B cell (primary cell): ENCODE data around the gene PTPRO. TPM values are rescaled to one million over a fixed set of nuclear protein-coding genes. Genes with fewer than 3 reads are reported as not detected.

Experiments
- ATAC-seq: fragments of 200-7000 bp; cut with Tn5 transposase; one replicate; pipeline ENCODE4 v1.10.0; 2021; ENCODE audit warnings: low read depth, mild to moderate bottlenecking, moderate number of reproducible peaks, moderate library complexity
- CTCF ChIA-PET: fragments of 350-600 bp; sonication (Branson Sonifier 250); formaldehyde crosslinking; loops from one replicate; lab custom pipeline; 2021; ENCODE audit warnings: antibody characterized with exemption, inconsistent platforms; lab: Charles Lee
- POLR2A ChIA-PET: fragments of 350-600 bp; sonication (Branson Sonifier 250); formaldehyde crosslinking; loops from one replicate; lab custom pipeline; 2021; ENCODE audit warnings: antibody characterized with exemption; lab: Charles Lee
- DNase-seq: peaks from one replicate; pipeline ENCODE4 v3.0.0; 2013
- H2AFZ ChIP-seq: 2 replicates; pipeline ENCODE4 v1.6.1; 2012; ENCODE audit warnings: mild to moderate bottlenecking, low read depth, low read length; ENCODE audit not compliant: insufficient read depth, poor library complexity, severe bottlenecking
- H3K27ac ChIP-seq, 2 donors: 1 replicate in 1 of 2; 2 replicates in 1 of 2; pipeline ENCODE4 v1.5.1; 2012 to 2013; ENCODE audit warnings: low read length in 2 of 2, mild to moderate bottlenecking in 2 of 2, moderate library complexity in 1 of 2
- H3K27me3 ChIP-seq, 4 experiments: fragments of 200-600 bp in 1 of 4; sonication (generic) in 1 of 4; replicated peaks in 1 of 4; 1 replicate in 2 of 4; 2 replicates in 2 of 4; pipeline versions ENCODE4 v1.6.1 to v1.7.0; 2013 to 2016; ENCODE audit warnings: low read length in 3 of 4, mild to moderate bottlenecking in 2 of 4, mixed read lengths in 1 of 4, moderate library complexity in 1 of 4; ENCODE audit not compliant: insufficient read depth in 4 of 4, control insufficient read depth in 3 of 4; ENCODE audit errors: control extremely low read depth in 1 of 4
- H3K36me3 ChIP-seq, 2 experiments: replicated peaks in 1 of 2; 1 replicate in 1 of 2; 2 replicates in 1 of 2; pipeline versions ENCODE4 v1.6.1 to v1.7.1; 2013; ENCODE audit warnings: low read length in 1 of 2; ENCODE audit not compliant: insufficient read depth in 2 of 2, control insufficient read depth in 1 of 2; ENCODE audit errors: control extremely low read depth in 1 of 2, extremely low read depth in 1 of 2
- H3K4me1 ChIP-seq, 2 donors: fragments of 200-600 bp in 1 of 2; sonication (generic) in 1 of 2; 1 replicate in 1 of 2; 2 replicates in 1 of 2; pipeline versions ENCODE4 v1.5.1 to v1.6.1; 2013 to 2017; ENCODE audit warnings: low read length in 2 of 2; ENCODE audit not compliant: control insufficient read depth in 2 of 2, insufficient read depth in 2 of 2
- H3K4me2 ChIP-seq: replicated peaks from 2 replicates; pipeline ENCODE3; 2012; ENCODE audit warnings: mild to moderate bottlenecking, low read depth, low read length; ENCODE audit not compliant: poor library complexity, severe bottlenecking
- H3K4me3 ChIP-seq, 5 experiments: fragments of 200-600 bp in 1 of 5; sonication (generic) in 1 of 5; 1 replicate in 3 of 5; 2 replicates in 2 of 5; pipeline versions ENCODE4 v1.5.1 to v1.7.0; 2011 to 2016; ENCODE audit warnings: low read length in 4 of 5, mild to moderate bottlenecking in 4 of 5, low read depth in 2 of 5, control low read depth in 1 of 5, moderate library complexity in 1 of 5; ENCODE audit not compliant: insufficient read depth in 1 of 5; ENCODE audit errors: control extremely low read depth in 1 of 5, extremely low read depth in 1 of 5
- H3K79me2 ChIP-seq: fragments of 200-600 bp; sonication (generic); one replicate; pipeline ENCODE4 v1.6.0; 2016; ENCODE audit warnings: low read length; ENCODE audit not compliant: control insufficient read depth, insufficient read depth
- H3K9ac ChIP-seq: fragments of 200-600 bp; sonication (generic); 2 replicates; pipeline ENCODE4 v1.6.1; 2017; ENCODE audit warnings: mild to moderate bottlenecking, low read length, moderate library complexity
- H3K9me3 ChIP-seq, 3 donors: one replicate each; pipeline versions ENCODE4 v1.6.1 to v1.7.1; 2013; ENCODE audit warnings: low read length in 2 of 3; ENCODE audit not compliant: control insufficient read depth in 2 of 3, insufficient read depth in 1 of 3; ENCODE audit errors: control extremely low read depth in 1 of 3
- H4K20me1 ChIP-seq: 2 replicates; pipeline ENCODE4 v1.6.0; 2012; ENCODE audit warnings: mild to moderate bottlenecking, low read length; ENCODE audit not compliant: insufficient read depth, control insufficient read depth, poor library complexity, severe bottlenecking
- H3K27ac Mint-ChIP-seq: one replicate; pipeline ENCODE4 v1.8.0; 2021; ENCODE audit warnings: mixed read lengths
- H3K27me3 Mint-ChIP-seq: one replicate; pipeline ENCODE4 v1.8.0; 2021; ENCODE audit warnings: mixed read lengths
- H3K4me1 Mint-ChIP-seq: one replicate; pipeline ENCODE4 v1.8.0; 2021; ENCODE audit warnings: mixed read lengths
- H3K4me3 Mint-ChIP-seq: one replicate; pipeline ENCODE4 v1.8.0; 2021; ENCODE audit warnings: mixed read lengths
- H3K9me3 Mint-ChIP-seq: one replicate; pipeline ENCODE4 v1.8.0; 2022; ENCODE audit warnings: mixed read lengths; ENCODE audit not compliant: insufficient read depth
- EZH2 ChIP-seq: IDR thresholded peaks from 2 replicates; pipeline ENCODE4 v1.6.1; 2012; ENCODE audit warnings: borderline replicate concordance, low read depth, mild to moderate bottlenecking, moderate library complexity, low read length; ENCODE audit not compliant: insufficient read depth, poor library complexity, severe bottlenecking
- WGBS: methylation state at CpG from one replicate; pipeline ENCODE4 v1.1.5; 2013; ENCODE audit warnings: missing lambda C conversion rate; ENCODE audit not compliant: insufficient coverage; 5-methylcytosine and 5-hydroxymethylcytosine counted together
- intact Hi-C: fragments of 100-400 bp; cut with micrococcal nuclease; formaldehyde crosslinking; loops from one replicate; pipeline ENCODE4 v1.10.0; 2022
- polyA plus RNA-seq: library from polyadenylated mRNA; depleted of rRNA; stranded (reverse); fragments of >200 nt; gene quantifications from 2 replicates; pipeline ENCODE4 v1.2.3, GENCODE V29; 2012
- total RNA-seq, 2 donors: library from RNA; stranded (reverse); fragments of 120-200 nt in 1 of 2; gene quantifications; 1 replicate in 1 of 2; 2 replicates in 1 of 2; pipeline versions ENCODE4 v1.2.3 to v1.2.4, GENCODE V29; 2013 to 2022
- TF ChIP-seq, protein P1 (sequence below): fragments of 200-600 bp; IDR thresholded peaks from one replicate; pipeline ENCODE4 v1.8.0; 2022; ENCODE audit warnings: antibody characterized with exemption, mild to moderate bottlenecking

Gene PTPRO
- total and polyA plus RNA-seq, 2 donors (not counting 1 experiment from before 2014, with no cell fraction given) = 23.1 to 23.6 TPM

GRCh38 chr12:15590180-15590826 lies 268.0 kb downstream of the PTPRO start:
- POLR2A ChIA-PET = interaction anchor here (0.5 kb wide), 1 partner anchor 51 kb away, joined by 4 read pairs; no protein-coding TSS in a partner anchor
- H3K27ac ChIP-seq = no peak overlapping the region
- H4K20me1 ChIP-seq = no peaks in the 10 kb centered on the region
- peaks cover 6 to 8% of the 10 kb centered on the region in 2 donors for H3K4me1 ChIP-seq
- Mint-ChIP-seq H3K9me3 (no peaks in the 10 kb centered on the region), H3K4me3 (peak overlapping the region; percentile 81), H3K27ac (peak overlapping the region; percentile 64), H3K27me3 (no peaks in the 10 kb centered on the region), H3K4me1 (peaks cover 9% of the 10 kb centered on the region)
- no peaks in the 10 kb centered on the region for H3K79me2 ChIP-seq
- H2AFZ ChIP-seq = peak overlapping the region; percentile 80
- intact Hi-C loops = loop anchor here (1.0 kb wide), 3 partner anchors 199 to 309 kb away; partner anchors contain the start of gene EPS8
- no peaks in the 10 kb centered on the region for H3K9me3 ChIP-seq
- ATAC-seq (peak; percentile 91), DNase-seq (peak; percentile 79)
- peak overlapping the region; percentile 56 for H3K4me2 ChIP-seq
- peak overlapping the region; percentile 26 for H3K9ac ChIP-seq
- CTCF ChIA-PET = interaction anchor here (0.7 to 4.5 kb wide), 26 partner anchors 11 to 320 kb away, joined by 3 to 85 read pairs (median 4); no protein-coding TSS in a partner anchor
- H3K4me3 ChIP-seq = peak overlapping the region in 1 of 5 experiments; percentile 20
- no peaks in the 10 kb centered on the region for H3K27me3 ChIP-seq
- TF ChIP-seq EZH2 = no peak
- TF ChIP-seq, protein P1, sequence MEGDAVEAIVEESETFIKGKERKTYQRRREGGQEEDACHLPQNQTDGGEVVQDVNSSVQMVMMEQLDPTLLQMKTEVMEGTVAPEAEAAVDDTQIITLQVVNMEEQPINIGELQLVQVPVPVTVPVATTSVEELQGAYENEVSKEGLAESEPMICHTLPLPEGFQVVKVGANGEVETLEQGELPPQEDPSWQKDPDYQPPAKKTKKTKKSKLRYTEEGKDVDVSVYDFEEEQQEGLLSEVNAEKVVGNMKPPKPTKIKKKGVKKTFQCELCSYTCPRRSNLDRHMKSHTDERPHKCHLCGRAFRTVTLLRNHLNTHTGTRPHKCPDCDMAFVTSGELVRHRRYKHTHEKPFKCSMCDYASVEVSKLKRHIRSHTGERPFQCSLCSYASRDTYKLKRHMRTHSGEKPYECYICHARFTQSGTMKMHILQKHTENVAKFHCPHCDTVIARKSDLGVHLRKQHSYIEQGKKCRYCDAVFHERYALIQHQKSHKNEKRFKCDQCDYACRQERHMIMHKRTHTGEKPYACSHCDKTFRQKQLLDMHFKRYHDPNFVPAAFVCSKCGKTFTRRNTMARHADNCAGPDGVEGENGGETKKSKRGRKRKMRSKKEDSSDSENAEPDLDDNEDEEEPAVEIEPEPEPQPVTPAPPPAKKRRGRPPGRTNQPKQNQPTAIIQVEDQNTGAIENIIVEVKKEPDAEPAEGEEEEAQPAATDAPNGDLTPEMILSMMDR = peak; percentile 91
- WGBS = 29% methylated on average over 7 of the region's 16 CpGs
- H3K36me3 ChIP-seq = peaks cover 8 to 47% of the 10 kb centered on the region in 2 experiments

DNA sequence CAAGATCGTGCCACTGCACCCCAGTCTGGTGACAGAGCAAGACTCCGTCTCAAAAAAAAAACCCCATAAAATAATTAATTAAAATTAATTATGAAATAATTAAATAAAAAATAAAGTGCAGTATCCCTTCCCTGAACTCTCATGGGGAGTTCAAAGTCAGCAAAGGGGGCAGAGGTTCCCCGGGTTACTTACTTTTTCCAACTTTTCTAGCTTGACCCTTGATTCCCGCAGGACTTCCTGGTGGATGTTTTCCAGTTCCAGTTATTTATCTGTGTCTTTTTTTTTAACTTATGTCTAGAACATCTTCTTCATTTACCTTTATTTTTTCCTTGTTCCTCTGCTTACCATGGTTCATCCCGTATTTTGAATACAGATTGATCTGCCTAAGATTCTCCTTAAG lies 269.5 kb downstream of the PTPRO start:
- Histone ChIP-seq H4K20me1 (no peaks in the 10 kb centered on the region), H3K9me3 (no peaks in the 10 kb centered on the region), H3K4me2 (no peak overlapping the region), H3K27ac (no peak overlapping the region), H3K9ac (no peak overlapping the region), H3K4me3 (no peak overlapping the region), H2AFZ (no peak overlapping the region), H3K79me2 (no peaks in the 10 kb centered on the region), H3K27me3 (no peaks in the 10 kb centered on the region), H3K4me1 (peaks cover 6 to 8% of the 10 kb centered on the region in 2 donors), H3K36me3 (peaks cover 8 to 41% of the 10 kb centered on the region in 2 experiments)
- intact Hi-C loops = no loop called here
- H3K27me3 Mint-ChIP-seq = no peaks in the 10 kb centered on the region
- no peak overlapping the region for H3K27ac Mint-ChIP-seq
- H3K4me3 Mint-ChIP-seq = no peak overlapping the region
- 86% methylated on average over 1 of the region's 5 CpGs for WGBS
- ATAC-seq = no peak
- POLR2A ChIA-PET = no interaction called here
- no peak for DNase-seq
- no peak for TF ChIP-seq EZH2
- TF ChIP-seq, protein P1 = no peak
- H3K9me3 Mint-ChIP-seq = no peaks in the 10 kb centered on the region
- peaks cover 9% of the 10 kb centered on the region for H3K4me1 Mint-ChIP-seq
- CTCF ChIA-PET = interaction anchor here (0.6 to 4.5 kb wide), 7 partner anchors 20 to 438 kb away, joined by 3 to 85 read pairs (median 4); no protein-coding TSS in a partner anchor
